Measurements from ENCODE around the gene TMEM39B.
"Not testable (repeated sequence)": the region's sequence is repeated elsewhere in the genome, so short reads cannot be mapped to it uniquely, and the experiment has no call there.

The TMEM39B gene

GRCh38 chr1:32071758-32072621, 749 bp upstream of the TMEM39B start:
- H3K4me1 ChIP-seq (ENCODE audit: insufficient read depth, low read length): peaks cover 17% of the 10 kb centered on the region
- H3K9ac ChIP-seq (ENCODE audit: low read depth, low read length): peak overlapping the region; percentile 85; the same call in 1 of the 2 replicates
- H3K9me3 ChIP-seq (ENCODE audit: insufficient read depth, low read depth, low read length): no peaks in the 10 kb centered on the region
- no peaks in the 10 kb centered on the region for H3K27me3 ChIP-seq (ENCODE audit: insufficient read depth, low read length)
- H3K36me3 ChIP-seq (ENCODE audit: insufficient read depth, low read depth, low read length): peaks cover 22% of the 10 kb centered on the region
- peak overlapping the region; percentile 55 for H3K27ac ChIP-seq (ENCODE audit: low read length)
- peak overlapping the region; percentile 81 for H3K4me3 ChIP-seq (ENCODE audit: low read length)

GRCh38 chr1:32073299-32074229, 825 bp downstream of the TMEM39B start:
- H3K27ac ChIP-seq (ENCODE audit: low read length): no peak overlapping the region

GRCh38 chr1:32074841-32075240, 2.1 kb downstream of the TMEM39B start:
- Histone ChIP-seq H3K36me3 (ENCODE audit: insufficient read depth, low read depth, low read length) (peaks cover 48% of the 10 kb centered on the region), H3K4me3 (ENCODE audit: low read length) (no peak overlapping the region), H3K9ac (ENCODE audit: low read depth, low read length) (no peak overlapping the region)

More at GRCh38 chr1:32073299-32074229, 825 bp downstream of the TMEM39B start:
- Histone ChIP-seq H3K4me3 (ENCODE audit: low read length) (peak overlapping the region; percentile 81), H3K4me1 (ENCODE audit: insufficient read depth, low read length) (peaks cover 16% of the 10 kb centered on the region), H3K9ac (ENCODE audit: low read depth, low read length) (peak overlapping the region; percentile 36; the same call in 1 of the 2 replicates), H3K9me3 (ENCODE audit: insufficient read depth, low read depth, low read length) (no peaks in the 10 kb centered on the region), H3K36me3 (ENCODE audit: insufficient read depth, low read depth, low read length) (peaks cover 38% of the 10 kb centered on the region), H3K27me3 (ENCODE audit: insufficient read depth, low read length) (no peaks in the 10 kb centered on the region)

GRCh38 chr1:32077451-32077850, 4.7 kb downstream of the TMEM39B start:
- no peak overlapping the region for H3K9ac ChIP-seq (ENCODE audit: low read depth, low read length)
- peaks cover 55% of the 10 kb centered on the region for H3K36me3 ChIP-seq (ENCODE audit: insufficient read depth, low read depth, low read length)
- no peak overlapping the region for H3K27ac ChIP-seq (ENCODE audit: low read length)
- no peaks in the 10 kb centered on the region for H3K27me3 ChIP-seq (ENCODE audit: insufficient read depth, low read length)
- no peaks in the 10 kb centered on the region for H3K4me1 ChIP-seq (ENCODE audit: insufficient read depth, low read length)
- no peak overlapping the region for H3K4me3 ChIP-seq (ENCODE audit: low read length)
- no peaks in the 10 kb centered on the region for H3K9me3 ChIP-seq (ENCODE audit: insufficient read depth, low read depth, low read length)

More at GRCh38 chr1:32074841-32075240, 2.1 kb downstream of the TMEM39B start:
- no peak overlapping the region for H3K27ac ChIP-seq (ENCODE audit: low read length)
- H3K4me1 ChIP-seq (ENCODE audit: insufficient read depth, low read length): peaks cover 7% of the 10 kb centered on the region; the same call in 1 of the 2 replicates
- H3K9me3 ChIP-seq (ENCODE audit: insufficient read depth, low read depth, low read length): no peaks in the 10 kb centered on the region
- H3K27me3 ChIP-seq (ENCODE audit: insufficient read depth, low read length): no peaks in the 10 kb centered on the region

- H3K36me3 ChIP-seq (ENCODE audit: insufficient read depth, low read depth, low read length): peaks cover 61% of the 10 kb centered on the region
- no peak overlapping the region for H3K4me3 ChIP-seq (ENCODE audit: low read length)
- H3K27me3 ChIP-seq (ENCODE audit: insufficient read depth, low read length): no peaks in the 10 kb centered on the region
- H3K9ac ChIP-seq (ENCODE audit: low read depth, low read length): no peak overlapping the region
- H3K9me3 ChIP-seq (ENCODE audit: insufficient read depth, low read depth, low read length): no peaks in the 10 kb centered on the region
- no peaks in the 10 kb centered on the region for H3K4me1 ChIP-seq (ENCODE audit: insufficient read depth, low read length)
- H3K27ac ChIP-seq (ENCODE audit: low read length): no peak overlapping the region
Observed at GRCh38 chr1:32082022-32082421, 9.3 kb downstream of the TMEM39B start.

GRCh38 chr1:32086381-32086780, 13.6 kb downstream of the TMEM39B start:
- H3K4me3 ChIP-seq (ENCODE audit: low read length); H3K9me3 ChIP-seq (ENCODE audit: insufficient read depth, low read depth, low read length); H3K27me3 ChIP-seq (ENCODE audit: insufficient read depth, low read length); H3K4me1 ChIP-seq (ENCODE audit: insufficient read depth, low read length); H3K27ac ChIP-seq (ENCODE audit: low read length); H3K9ac ChIP-seq (ENCODE audit: low read depth, low read length): not testable (repeated sequence)
- H3K36me3 ChIP-seq (ENCODE audit: insufficient read depth, low read depth, low read length): peaks cover 45% of the 10 kb centered on the region

GRCh38 chr1:32091176-32091575, 18.4 kb downstream of the TMEM39B start:
- Histone ChIP-seq H3K27me3 (ENCODE audit: insufficient read depth, low read length) (no peaks in the 10 kb centered on the region), H3K36me3 (ENCODE audit: insufficient read depth, low read depth, low read length) (peaks cover 53% of the 10 kb centered on the region), H3K4me3 (ENCODE audit: low read length) (no peak overlapping the region), H3K27ac (ENCODE audit: low read length) (no peak overlapping the region), H3K9me3 (ENCODE audit: insufficient read depth, low read depth, low read length) (no peaks in the 10 kb centered on the region), H3K4me1 (ENCODE audit: insufficient read depth, low read length) (no peaks in the 10 kb centered on the region), H3K9ac (ENCODE audit: low read depth, low read length) (no peak overlapping the region)

GRCh38 chr1:32091591-32091990, 18.9 kb downstream of the TMEM39B start:
- Histone ChIP-seq H3K4me1 (ENCODE audit: insufficient read depth, low read length) (no peaks in the 10 kb centered on the region), H3K27ac (ENCODE audit: low read length) (no peak overlapping the region), H3K9me3 (ENCODE audit: insufficient read depth, low read depth, low read length) (no peaks in the 10 kb centered on the region), H3K4me3 (ENCODE audit: low read length) (no peak overlapping the region), H3K9ac (ENCODE audit: low read depth, low read length) (no peak overlapping the region), H3K36me3 (ENCODE audit: insufficient read depth, low read depth, low read length) (peaks cover 53% of the 10 kb centered on the region), H3K27me3 (ENCODE audit: insufficient read depth, low read length) (no peaks in the 10 kb centered on the region)

GRCh38 chr1:32094746-32095521, 22.2 kb downstream of the TMEM39B start:
- Histone ChIP-seq H3K27ac (ENCODE audit: low read length) (no peak overlapping the region), H3K9me3 (ENCODE audit: insufficient read depth, low read depth, low read length) (no peaks in the 10 kb centered on the region), H3K4me3 (ENCODE audit: low read length) (no peak overlapping the region), H3K4me1 (ENCODE audit: insufficient read depth, low read length) (no peaks in the 10 kb centered on the region), H3K27me3 (ENCODE audit: insufficient read depth, low read length) (no peaks in the 10 kb centered on the region), H3K36me3 (ENCODE audit: insufficient read depth, low read depth, low read length) (peaks cover 64% of the 10 kb centered on the region), H3K9ac (ENCODE audit: low read depth, low read length) (no peak overlapping the region)

GRCh38 chr1:32099426-32099825, 26.7 kb downstream of the TMEM39B start:
- Histone ChIP-seq H3K36me3 (ENCODE audit: insufficient read depth, low read depth, low read length) (peaks cover 65% of the 10 kb centered on the region), H3K9me3 (ENCODE audit: insufficient read depth, low read depth, low read length) (no peaks in the 10 kb centered on the region), H3K9ac (ENCODE audit: low read depth, low read length) (no peak overlapping the region), H3K4me1 (ENCODE audit: insufficient read depth, low read length) (no peaks in the 10 kb centered on the region), H3K27me3 (ENCODE audit: insufficient read depth, low read length) (no peaks in the 10 kb centered on the region), H3K4me3 (ENCODE audit: low read length) (no peak overlapping the region), H3K27ac (ENCODE audit: low read length) (no peak overlapping the region)

- Histone ChIP-seq H3K4me3 (ENCODE audit: low read length) (no peak overlapping the region), H3K4me1 (ENCODE audit: insufficient read depth, low read length) (no peaks in the 10 kb centered on the region), H3K27me3 (ENCODE audit: insufficient read depth, low read length) (no peaks in the 10 kb centered on the region), H3K36me3 (ENCODE audit: insufficient read depth, low read depth, low read length) (peaks cover 56% of the 10 kb centered on the region), H3K9me3 (ENCODE audit: insufficient read depth, low read depth, low read length) (no peaks in the 10 kb centered on the region), H3K27ac (ENCODE audit: low read length) (no peak overlapping the region), H3K9ac (ENCODE audit: low read depth, low read length) (no peak overlapping the region)
Observed at GRCh38 chr1:32100359-32100758, 27.6 kb downstream of the TMEM39B start.
